HEK293 (cell line): ENCODE measurements around the gene STK32C.

Source experiments
- CTCF ChIA-PET: fragments of 350-600 bp; formaldehyde crosslinking; extraction: SDS; loops from one replicate; lab custom pipeline; 2021; ENCODE audit warnings: antibody characterized with exemption; lab: Yijun Ruan, JAX
- POLR2A ChIA-PET: fragments of 300-600 bp; formaldehyde crosslinking; extraction: SDS; loops from one replicate; lab custom pipeline; 2020; ENCODE audit warnings: antibody characterized with exemption, inconsistent platforms; lab: Yijun Ruan, JAX
- H3K27ac ChIP-seq: fragments of 200-500 bp; sonication (Bioruptor generic); 2 replicates; pipeline ENCODE4 v1.5.1; 2014; ENCODE audit warnings: low read depth, low read length, control low read depth, inconsistent platforms; ENCODE audit errors: extremely low read depth
- H3K36me3 ChIP-seq, 2 experiments: fragments of 200-500 bp in 1 of 2; sonication (Bioruptor generic) in 1 of 2; 1 replicate in 1 of 2; 2 replicates in 1 of 2; pipeline ENCODE4 v1.5.1; 2014 to 2017; ENCODE audit warnings: inconsistent platforms in 2 of 2, low read length in 2 of 2; ENCODE audit not compliant: control insufficient read depth in 2 of 2, insufficient read depth in 1 of 2
- H3K4me1 ChIP-seq: fragments of 200-500 bp; sonication (Bioruptor generic); 2 replicates; pipeline ENCODE4 v1.5.1; 2014; ENCODE audit warnings: mild to moderate bottlenecking, low read length, inconsistent platforms; ENCODE audit not compliant: control insufficient read depth, insufficient read depth
- H3K4me3 ChIP-seq: 2 replicates; pipeline ENCODE4 v1.5.1; 2011; ENCODE audit warnings: low read depth, mild to moderate bottlenecking, control low read depth, low read length, moderate library complexity
- H3K9me3 ChIP-seq: fragments of 200-500 bp; sonication (Bioruptor generic); 2 replicates; pipeline ENCODE4 v1.5.1; 2014; ENCODE audit warnings: low read depth, low read length, inconsistent platforms; ENCODE audit not compliant: control insufficient read depth, insufficient read depth
- PRDM1 ChIP-seq: fragments of 450-650 bp; formaldehyde crosslinking; IDR thresholded peaks from 2 replicates; pipeline ENCODE4; 2016; ENCODE audit warnings: missing biosample characterization, missing genetic modification characterization
- RBAK ChIP-seq: fragments of 450-650 bp; formaldehyde crosslinking; IDR thresholded peaks from 2 replicates; pipeline ENCODE4 v1.5.1; 2016; ENCODE audit warnings: missing biosample characterization, missing genetic modification characterization
- ZBTB21 ChIP-seq: fragments of 450-650 bp; formaldehyde crosslinking; IDR thresholded peaks from 2 replicates; pipeline ENCODE4 v1.5.1; 2017; ENCODE audit warnings: missing biosample characterization, missing genetic modification characterization
- ZNF133 ChIP-seq: fragments of 450-650 bp; formaldehyde crosslinking; IDR thresholded peaks from 2 replicates; pipeline ENCODE4 v1.5.1; 2016; ENCODE audit warnings: missing biosample characterization, missing genetic modification characterization
- ZNF138 ChIP-seq: fragments of 450-650 bp; formaldehyde crosslinking; IDR thresholded peaks from 2 replicates; pipeline ENCODE4 v1.5.1; 2016; ENCODE audit warnings: missing biosample characterization, missing genetic modification characterization, borderline replicate concordance
- ZNF302 ChIP-seq: fragments of 450-650 bp; formaldehyde crosslinking; IDR thresholded peaks from 2 replicates; pipeline ENCODE4 v1.5.1; 2016; ENCODE audit warnings: missing biosample characterization, missing genetic modification characterization, low read depth
- ZNF324 ChIP-seq: fragments of 450-650 bp; formaldehyde crosslinking; IDR thresholded peaks from 2 replicates; pipeline ENCODE4 v1.5.1; 2016; ENCODE audit warnings: missing biosample characterization, missing genetic modification characterization
- ZNF585B ChIP-seq: fragments of 450-650 bp; formaldehyde crosslinking; IDR thresholded peaks from 2 replicates; pipeline ENCODE4 v1.5.1; 2016; ENCODE audit warnings: missing biosample characterization, missing genetic modification characterization
- ZNF830 ChIP-seq: fragments of 450-650 bp; IDR thresholded peaks from 2 replicates; pipeline ENCODE4 v1.5.0; 2018; ENCODE audit warnings: missing biosample characterization, missing genetic modification characterization, low read depth, mild to moderate bottlenecking, moderate library complexity
- ZNF837 ChIP-seq: fragments of 450-650 bp; formaldehyde crosslinking; IDR thresholded peaks from 2 replicates; pipeline ENCODE4 v1.5.1; 2016; ENCODE audit warnings: missing biosample characterization, missing genetic modification characterization
- TF ChIP-seq, protein P1 (sequence below): fragments of 450-650 bp; formaldehyde crosslinking; IDR thresholded peaks from 2 replicates; pipeline ENCODE4 v1.5.1; 2017; ENCODE audit warnings: missing biosample characterization, missing genetic modification characterization
- TF ChIP-seq, protein P2 (sequence below): fragments of 450-650 bp; formaldehyde crosslinking; IDR thresholded peaks from 2 replicates; pipeline ENCODE4 v1.5.1; 2016; ENCODE audit warnings: missing biosample characterization, missing genetic modification characterization
- TF ChIP-seq, protein P3 (sequence below): fragments of 450-650 bp; formaldehyde crosslinking; IDR thresholded peaks from 2 replicates; pipeline ENCODE4 v1.5.0; 2017; ENCODE audit warnings: missing biosample characterization, missing genetic modification characterization, borderline replicate concordance
- TF ChIP-seq, protein P4 (sequence below): fragments of 450-650 bp; formaldehyde crosslinking; IDR thresholded peaks from 2 replicates; pipeline ENCODE4 v1.5.1; 2016; ENCODE audit warnings: missing biosample characterization, missing genetic modification characterization

The STK32C gene

DNA sequence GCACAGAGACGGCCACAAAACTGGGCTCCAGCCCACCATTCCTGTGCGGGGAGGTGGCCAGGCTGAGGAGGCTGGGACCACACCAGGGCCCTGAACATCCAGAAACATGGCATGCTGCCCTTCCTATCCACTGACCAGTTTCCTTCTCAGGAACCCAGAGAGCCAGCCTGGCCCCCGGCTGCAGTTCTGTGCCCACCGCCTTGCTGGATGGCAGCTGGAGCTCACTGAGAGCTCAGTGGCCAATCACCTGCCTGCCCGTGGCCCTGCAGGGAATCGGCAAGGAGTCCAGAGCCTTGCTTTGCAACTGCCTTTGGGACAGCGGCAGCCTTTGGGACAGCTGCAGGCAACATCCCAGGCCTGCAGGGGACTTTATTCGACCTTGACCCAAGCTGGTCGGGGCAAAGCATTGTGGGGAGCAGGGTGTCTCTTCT lies 30.4 kb downstream of the STK32C start (continued):
- TF ChIP-seq, protein P1, sequence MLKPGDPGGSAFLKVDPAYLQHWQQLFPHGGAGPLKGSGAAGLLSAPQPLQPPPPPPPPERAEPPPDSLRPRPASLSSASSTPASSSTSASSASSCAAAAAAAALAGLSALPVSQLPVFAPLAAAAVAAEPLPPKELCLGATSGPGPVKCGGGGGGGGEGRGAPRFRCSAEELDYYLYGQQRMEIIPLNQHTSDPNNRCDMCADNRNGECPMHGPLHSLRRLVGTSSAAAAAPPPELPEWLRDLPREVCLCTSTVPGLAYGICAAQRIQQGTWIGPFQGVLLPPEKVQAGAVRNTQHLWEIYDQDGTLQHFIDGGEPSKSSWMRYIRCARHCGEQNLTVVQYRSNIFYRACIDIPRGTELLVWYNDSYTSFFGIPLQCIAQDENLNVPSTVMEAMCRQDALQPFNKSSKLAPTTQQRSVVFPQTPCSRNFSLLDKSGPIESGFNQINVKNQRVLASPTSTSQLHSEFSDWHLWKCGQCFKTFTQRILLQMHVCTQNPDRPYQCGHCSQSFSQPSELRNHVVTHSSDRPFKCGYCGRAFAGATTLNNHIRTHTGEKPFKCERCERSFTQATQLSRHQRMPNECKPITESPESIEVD (tag by site-specific recombination), result no peak

DNA sequence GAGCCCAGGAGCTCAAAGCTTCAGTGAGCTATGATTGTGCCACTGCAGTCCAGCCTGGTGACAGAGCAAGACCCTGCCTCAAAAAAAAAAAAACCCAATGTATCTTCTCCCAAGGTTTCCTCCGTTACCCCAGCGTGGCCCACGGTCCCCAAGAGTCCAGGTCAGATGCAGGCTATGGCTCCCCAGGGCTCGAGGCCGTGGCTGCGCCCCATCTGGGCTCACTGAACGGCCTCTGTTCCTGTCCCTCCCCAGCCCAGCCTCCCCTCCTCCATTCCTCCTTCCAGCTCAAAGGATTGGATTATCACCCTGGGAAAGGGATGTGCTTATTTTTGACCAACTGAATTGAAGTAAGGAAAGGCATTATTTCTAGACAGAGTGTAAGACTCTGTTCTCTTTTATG lies 31.0 kb downstream of the STK32C start:
- ChIA-PET CTCF (no interaction called here), POLR2A (interaction anchor here (0.6 kb wide), 1 partner anchor 10 kb away, joined by 3 read pairs; no protein-coding TSS in a partner anchor)
- no peak overlapping the region for H3K27ac ChIP-seq

DNA sequence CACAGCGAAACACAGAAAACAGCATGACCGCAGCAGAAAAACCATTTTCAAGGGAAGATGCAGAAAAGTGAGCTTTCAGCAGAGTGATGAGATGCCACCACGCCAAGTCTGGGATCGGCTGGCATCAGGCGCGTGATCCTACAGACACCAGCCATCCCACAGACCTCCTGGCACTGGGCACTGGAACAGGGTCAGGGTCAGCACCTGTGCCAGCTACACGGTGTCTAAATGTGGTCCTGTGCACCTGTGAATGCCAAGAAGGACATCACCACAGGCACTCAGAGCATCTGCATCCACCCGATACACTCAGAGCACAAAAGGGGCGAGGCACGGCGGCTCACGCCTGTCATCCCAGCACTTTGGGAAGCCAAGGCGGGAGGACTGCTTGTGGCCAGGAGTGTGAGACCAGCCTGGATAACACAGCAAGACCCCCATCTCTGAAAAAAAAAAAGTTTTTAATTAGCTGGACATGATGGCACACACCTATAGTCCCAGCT lies 31.5 kb downstream of the STK32C start:
- TF ChIP-seq ZNF133 (no peak), ZNF830 (tag by site-specific recombination) (no peak), RBAK (no peak), ZNF302 (tag by site-specific recombination) (no peak), ZNF138 (tag by site-specific recombination) (no peak), ZNF837 (no peak), ZNF585B (no peak)
- TF ChIP-seq, all 188 proteins: peak for 0

More for the DNA sequence above, 31.0 kb downstream of the STK32C start:
- Histone ChIP-seq H3K36me3 (no peaks in the 10 kb centered on the region), H3K4me1 (no peaks in the 10 kb centered on the region), H3K4me3 (no peak overlapping the region), H3K9me3 (no peaks in the 10 kb centered on the region)
- no peak for TF ChIP-seq PRDM1 (tag by site-specific recombination)
- no peak for TF ChIP-seq ZNF324 (tag by site-specific recombination)
- TF ChIP-seq, protein P2, sequence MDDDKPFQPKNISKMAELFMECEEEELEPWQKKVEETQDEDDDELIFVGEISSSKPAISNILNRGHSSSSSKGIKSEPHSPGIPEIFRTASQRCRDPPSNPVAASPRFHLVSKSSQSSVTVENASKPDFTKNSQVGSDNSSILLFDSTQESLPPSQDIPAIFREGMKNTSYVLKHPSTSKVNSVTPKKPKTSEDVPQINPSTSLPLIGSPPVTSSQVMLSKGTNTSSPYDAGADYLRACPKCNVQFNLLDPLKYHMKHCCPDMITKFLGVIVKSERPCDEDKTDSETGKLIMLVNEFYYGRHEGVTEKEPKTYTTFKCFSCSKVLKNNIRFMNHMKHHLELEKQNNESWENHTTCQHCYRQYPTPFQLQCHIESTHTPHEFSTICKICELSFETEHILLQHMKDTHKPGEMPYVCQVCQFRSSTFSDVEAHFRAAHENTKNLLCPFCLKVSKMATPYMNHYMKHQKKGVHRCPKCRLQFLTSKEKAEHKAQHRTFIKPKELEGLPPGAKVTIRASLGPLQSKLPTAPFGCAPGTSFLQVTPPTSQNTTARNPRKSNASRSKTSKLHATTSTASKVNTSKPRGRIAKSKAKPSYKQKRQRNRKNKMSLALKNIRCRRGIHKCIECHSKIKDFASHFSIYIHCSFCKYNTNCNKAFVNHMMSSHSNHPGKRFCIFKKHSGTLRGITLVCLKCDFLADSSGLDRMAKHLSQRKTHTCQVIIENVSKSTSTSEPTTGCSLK, result no peak
- no peak for TF ChIP-seq ZBTB21 (tag by site-specific recombination)
- TF ChIP-seq, protein P3, sequence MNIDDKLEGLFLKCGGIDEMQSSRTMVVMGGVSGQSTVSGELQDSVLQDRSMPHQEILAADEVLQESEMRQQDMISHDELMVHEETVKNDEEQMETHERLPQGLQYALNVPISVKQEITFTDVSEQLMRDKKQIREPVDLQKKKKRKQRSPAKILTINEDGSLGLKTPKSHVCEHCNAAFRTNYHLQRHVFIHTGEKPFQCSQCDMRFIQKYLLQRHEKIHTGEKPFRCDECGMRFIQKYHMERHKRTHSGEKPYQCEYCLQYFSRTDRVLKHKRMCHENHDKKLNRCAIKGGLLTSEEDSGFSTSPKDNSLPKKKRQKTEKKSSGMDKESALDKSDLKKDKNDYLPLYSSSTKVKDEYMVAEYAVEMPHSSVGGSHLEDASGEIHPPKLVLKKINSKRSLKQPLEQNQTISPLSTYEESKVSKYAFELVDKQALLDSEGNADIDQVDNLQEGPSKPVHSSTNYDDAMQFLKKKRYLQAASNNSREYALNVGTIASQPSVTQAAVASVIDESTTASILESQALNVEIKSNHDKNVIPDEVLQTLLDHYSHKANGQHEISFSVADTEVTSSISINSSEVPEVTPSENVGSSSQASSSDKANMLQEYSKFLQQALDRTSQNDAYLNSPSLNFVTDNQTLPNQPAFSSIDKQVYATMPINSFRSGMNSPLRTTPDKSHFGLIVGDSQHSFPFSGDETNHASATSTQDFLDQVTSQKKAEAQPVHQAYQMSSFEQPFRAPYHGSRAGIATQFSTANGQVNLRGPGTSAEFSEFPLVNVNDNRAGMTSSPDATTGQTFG, result no peak
- TF ChIP-seq, protein P4, sequence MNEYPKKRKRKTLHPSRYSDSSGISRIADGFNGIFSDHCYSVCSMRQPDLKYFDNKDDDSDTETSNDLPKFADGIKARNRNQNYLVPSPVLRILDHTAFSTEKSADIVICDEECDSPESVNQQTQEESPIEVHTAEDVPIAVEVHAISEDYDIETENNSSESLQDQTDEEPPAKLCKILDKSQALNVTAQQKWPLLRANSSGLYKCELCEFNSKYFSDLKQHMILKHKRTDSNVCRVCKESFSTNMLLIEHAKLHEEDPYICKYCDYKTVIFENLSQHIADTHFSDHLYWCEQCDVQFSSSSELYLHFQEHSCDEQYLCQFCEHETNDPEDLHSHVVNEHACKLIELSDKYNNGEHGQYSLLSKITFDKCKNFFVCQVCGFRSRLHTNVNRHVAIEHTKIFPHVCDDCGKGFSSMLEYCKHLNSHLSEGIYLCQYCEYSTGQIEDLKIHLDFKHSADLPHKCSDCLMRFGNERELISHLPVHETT (tag by site-specific recombination), result no peak

More for the DNA sequence above, 31.5 kb downstream of the STK32C start:
- Histone ChIP-seq H3K36me3 (no peaks in the 10 kb centered on the region), H3K27ac (no peak overlapping the region), H3K4me3 (no peak overlapping the region), H3K9me3 (no peaks in the 10 kb centered on the region), H3K4me1 (no peaks in the 10 kb centered on the region)
- ChIA-PET POLR2A (interaction anchor here (0.6 kb wide), 1 partner anchor 10 kb away, joined by 3 read pairs; no protein-coding TSS in a partner anchor), CTCF (no interaction called here)
